ENCODE results near the gene RABGAP1.

RABGAP1 gene

GRCh38 chr9:122944960-122945888 is 4.4 kb downstream of the RABGAP1 start:
- no peak for DNase-seq

DNA sequence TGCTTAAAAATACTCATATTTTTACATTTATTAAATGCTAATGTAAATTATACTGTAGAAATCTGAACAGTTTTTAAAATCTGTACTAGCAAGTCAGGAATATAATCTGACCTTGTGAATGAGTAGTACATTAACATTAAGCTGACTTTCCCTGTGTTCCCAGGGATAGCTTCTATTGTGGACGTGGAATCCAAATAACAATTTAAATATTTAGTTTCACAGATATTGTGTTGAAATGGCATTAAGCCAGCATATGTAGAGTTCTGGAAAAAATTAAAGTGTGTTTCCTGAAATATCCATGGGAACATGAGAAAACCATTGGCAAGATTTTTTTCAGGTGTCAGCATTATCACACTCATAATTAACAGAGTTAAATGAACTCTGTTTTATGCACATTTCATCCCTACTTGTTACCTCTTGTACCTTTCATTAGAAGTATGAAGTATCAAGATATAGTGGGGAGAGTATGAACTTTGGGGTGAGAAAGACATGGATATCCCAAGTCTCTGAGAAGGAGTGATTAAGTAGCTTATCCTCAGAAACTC is 5.7 kb downstream of the RABGAP1 start:
- DNase-seq = no peak

- no peak for DNase-seq
Measured at GRCh38 chr9:122948313-122948712, 7.5 kb downstream of the RABGAP1 start.

GRCh38 chr9:122949696-122950095 is 8.9 kb downstream of the RABGAP1 start:
- DNase-seq = no peak

GRCh38 chr9:122950263-122950662 is 9.4 kb downstream of the RABGAP1 start:
- DNase-seq = no peak

GRCh38 chr9:122951056-122951455 is 10.2 kb downstream of the RABGAP1 start:
- no peak for DNase-seq

DNA sequence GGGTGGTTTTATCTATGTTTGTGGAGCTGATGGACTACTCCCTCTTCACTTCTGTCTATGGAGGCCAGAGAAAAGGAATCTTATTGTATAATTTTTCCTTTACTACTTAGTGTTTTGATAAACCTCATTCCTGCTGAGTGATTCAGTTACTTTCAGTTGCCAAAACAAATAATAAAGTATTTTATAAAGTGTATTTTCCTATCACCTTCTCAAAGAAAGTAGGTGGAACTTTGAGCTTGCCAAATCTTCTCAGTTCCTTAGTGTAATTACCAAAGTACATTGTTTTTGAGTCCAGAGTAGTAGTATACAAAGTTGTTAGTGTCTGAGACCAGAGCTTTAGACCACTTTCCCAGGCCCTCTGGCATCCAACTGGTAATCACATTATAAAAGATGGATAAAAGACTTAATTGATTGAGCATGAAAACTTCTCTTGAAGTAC is 13.5 kb downstream of the RABGAP1 start:
- DNase-seq = no peak

GRCh38 chr9:122955961-122956360 is 15.1 kb downstream of the RABGAP1 start:
- DNase-seq = no peak

DNA sequence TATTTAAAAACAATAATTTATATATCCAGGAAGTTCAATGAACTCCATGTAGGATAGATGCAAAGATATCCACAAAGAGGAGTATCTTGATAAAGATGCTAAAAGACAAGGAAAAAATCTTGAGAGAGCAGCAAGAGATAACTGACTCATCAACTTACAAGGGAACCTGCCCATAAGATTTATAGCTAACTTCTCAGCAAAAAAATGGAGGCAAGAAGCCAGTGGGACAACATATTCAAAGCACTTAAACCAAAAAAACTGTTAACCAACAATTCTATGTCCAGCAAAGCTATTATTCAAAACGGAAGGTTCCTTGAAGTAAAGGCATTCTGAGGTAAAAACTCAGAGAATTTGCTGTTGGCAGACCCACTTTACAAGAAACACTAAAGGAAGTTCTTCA is 20.3 kb downstream of the RABGAP1 start:
- no peak for DNase-seq

- DNase-seq = no peak
Measured at GRCh38 chr9:122975196-122975595, 34.4 kb downstream of the RABGAP1 start.

GRCh38 chr9:122978601-122979000 is 37.8 kb downstream of the RABGAP1 start:
- no peak for DNase-seq

DNA sequence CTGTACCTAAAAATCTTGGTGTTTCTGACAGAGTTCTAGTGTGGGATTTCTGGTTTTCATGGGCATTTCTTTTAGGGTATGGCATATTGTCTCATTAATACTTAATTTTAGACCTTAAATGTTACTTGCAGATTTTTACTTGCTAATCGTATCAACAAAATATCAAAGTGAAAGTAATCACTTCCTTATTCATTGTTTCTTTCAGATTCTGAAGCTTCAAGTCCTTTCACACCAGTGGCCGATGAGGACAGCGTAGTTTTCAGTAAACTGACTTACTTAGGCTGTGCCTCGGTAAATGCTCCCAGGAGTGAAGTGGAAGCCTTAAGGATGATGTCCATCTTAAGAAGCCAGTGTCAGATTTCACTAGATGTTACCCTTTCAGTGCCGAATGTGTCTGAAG is 45.2 kb downstream of the RABGAP1 start:
- no peak for DNase-seq

DNA sequence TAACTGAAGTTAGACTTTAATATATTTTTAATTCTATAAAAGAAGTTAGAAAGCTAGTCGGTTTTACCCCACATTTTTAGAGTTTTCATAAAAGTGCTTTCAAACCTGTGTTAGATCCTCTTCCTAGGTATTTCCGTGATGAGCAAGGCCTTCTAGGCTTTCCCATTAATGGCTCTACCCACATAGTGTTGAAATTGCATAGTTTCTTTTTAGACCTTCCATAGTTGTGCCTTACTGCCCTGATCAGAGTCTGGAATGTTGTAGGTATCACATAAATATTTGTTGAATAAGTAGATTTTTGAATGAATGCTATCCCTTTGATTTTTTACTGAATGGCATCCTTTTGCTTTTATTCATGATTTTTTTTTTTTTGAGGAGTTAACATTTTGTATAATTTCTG is 47.3 kb downstream of the RABGAP1 start:
- DNase-seq = no peak

- DNase-seq = no peak
Measured at GRCh38 chr9:122988920-122989621, 48.3 kb downstream of the RABGAP1 start.

DNA sequence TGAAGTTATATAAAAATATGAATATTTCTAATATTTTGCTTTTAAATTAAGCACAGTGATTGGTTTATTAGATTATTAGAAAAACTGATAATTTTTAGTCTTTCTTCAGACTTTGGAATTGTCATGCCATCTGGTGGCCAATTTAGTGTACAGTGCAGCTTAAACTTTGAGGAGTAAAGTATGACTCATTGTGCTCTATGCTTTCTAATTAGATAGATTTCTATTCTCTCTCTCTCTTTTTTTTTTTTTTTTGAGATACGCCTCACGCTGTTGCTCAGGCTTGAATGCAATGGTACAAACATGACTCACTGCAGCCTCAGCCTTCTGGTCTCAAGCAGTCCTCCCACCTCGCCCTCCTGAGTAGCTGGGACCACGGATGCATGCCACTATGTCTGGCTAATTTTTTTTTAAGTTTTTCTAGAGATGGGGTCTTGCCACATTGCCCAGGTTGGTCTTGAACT is 50.6 kb downstream of the RABGAP1 start:
- DNase-seq = peak; percentile 5 to 10

- no peak for DNase-seq
Measured at GRCh38 chr9:122996586-122996985, 55.8 kb downstream of the RABGAP1 start.

GRCh38 chr9:122998448-122998847 is 57.6 kb downstream of the RABGAP1 start:
- no peak for DNase-seq

DNA sequence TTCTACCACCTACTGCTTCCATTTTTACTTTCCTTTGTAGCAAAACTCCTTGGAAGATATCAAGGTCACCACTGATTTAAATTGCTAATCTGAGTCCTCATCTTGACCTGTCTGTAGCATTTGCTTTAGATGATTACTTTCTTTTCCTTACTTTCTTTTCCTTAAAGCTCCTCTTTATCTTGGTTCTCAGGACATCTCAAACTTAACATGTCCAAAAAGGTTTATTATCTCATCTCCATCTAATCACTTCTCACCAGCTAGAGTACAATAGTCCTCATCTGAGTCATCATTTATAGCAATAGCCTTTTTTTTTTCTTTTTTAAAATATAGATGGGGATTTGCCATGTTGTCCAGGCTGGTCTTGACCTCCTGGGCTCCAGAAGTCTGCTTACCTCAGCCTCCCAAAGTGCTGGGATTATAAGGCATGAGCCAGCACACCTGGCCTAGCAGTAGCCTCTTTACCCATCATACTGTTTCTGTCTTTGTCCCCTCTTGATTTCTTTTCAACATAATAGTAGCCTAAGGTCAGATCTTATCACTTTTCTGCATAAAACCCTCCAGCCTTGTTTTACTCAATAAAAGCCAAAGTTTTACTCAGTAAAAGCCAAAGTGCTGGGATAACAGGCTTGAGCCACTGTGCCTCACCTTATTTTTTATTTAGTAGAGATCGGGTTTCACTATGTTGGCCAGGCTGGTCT is 59.7 kb downstream of the RABGAP1 start:
- no peak for DNase-seq

DNA sequence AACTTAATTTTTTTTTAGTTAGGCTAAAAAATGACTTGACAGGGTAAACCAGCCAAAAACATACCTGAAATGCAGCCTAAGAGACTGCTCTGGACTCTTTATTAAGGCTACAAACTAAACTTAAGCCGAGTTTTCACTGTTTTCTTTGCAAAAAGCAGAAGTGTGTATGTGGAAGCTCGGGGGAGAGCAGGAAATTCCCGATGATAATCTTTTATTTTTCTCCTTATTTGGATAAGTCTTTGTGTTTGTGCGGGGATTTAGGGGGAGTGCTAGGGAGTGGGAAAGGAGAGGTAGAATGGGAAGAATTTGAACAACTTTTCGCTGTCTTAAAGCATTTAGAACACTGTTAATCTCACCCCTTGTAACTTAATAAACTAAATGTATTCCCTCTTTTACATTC is 61.9 kb downstream of the RABGAP1 start:
- no peak for DNase-seq

- no peak for DNase-seq
Measured at GRCh38 chr9:123003466-123003865, 62.6 kb downstream of the RABGAP1 start.

- no peak for DNase-seq
Measured at GRCh38 chr9:123005964-123006363, 65.1 kb downstream of the RABGAP1 start.

DNA sequence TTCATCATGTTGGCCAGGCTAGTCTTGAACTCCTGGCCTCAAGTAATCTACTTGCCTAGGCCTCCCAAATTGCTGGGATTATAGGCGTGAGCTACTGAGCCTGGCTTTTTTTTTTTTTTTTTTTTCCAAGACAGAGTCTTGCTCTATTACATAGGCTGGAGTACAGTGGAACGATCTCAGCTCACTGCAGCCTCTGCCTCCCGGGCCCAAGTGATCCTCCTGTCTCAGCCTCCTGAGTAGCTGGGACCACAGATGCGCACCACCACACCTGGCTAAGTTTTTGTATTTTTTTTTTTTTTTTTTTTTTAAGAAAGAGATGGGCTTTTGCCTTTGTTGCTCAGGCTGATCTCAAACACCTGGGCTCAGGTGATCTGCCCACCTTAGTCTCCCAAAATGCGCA is 66.4 kb downstream of the RABGAP1 start:
- no peak for DNase-seq

DNA sequence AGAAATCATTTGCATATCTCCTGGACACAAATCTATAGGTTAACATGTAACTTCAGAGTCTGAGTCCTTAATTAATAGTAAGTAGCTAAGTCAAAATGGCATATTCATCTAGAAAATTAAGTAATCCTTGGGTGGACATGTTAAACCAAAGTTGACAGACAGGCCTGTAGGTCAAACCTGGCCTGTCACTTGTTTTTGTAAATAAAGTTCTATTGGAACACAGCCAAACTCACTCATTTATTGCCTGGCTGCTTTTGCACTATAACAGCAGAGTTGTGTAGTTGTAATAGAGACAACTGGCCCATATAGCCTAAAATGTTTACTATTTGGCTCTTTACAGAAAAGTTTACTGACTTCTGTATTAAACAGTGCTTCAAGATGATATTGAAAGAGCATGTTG is 68.1 kb downstream of the RABGAP1 start:
- no peak for DNase-seq
